ENCODE results near the gene CMTR2. TPM values are rescaled to one million over a fixed set of nuclear protein-coding genes. Genes with fewer than 3 reads are reported as not detected.

The CMTR2 gene
- total RNA-seq, result 10 to 100 TPM; 25.8 to 36.8 TPM
- 22.2 TPM for polyA plus RNA-seq (ENCODE audit: insufficient read depth, low read depth, low replicate concordance)
- long read RNA-seq, donor 1, full-length matches to known transcripts, result 5 of 5 reads
- long read RNA-seq, donor 1, partial matches to known transcripts, result 0 of 5 reads
- long read RNA-seq, donor 1, other reads (novel, unspliced or antisense), result 0 of 5 reads
- long read RNA-seq, donor 2, full-length matches to known transcripts, result 11 of 16 reads
- long read RNA-seq, donor 2, partial matches to known transcripts, result 5 of 16 reads
- long read RNA-seq, donor 2, other reads (novel, unspliced or antisense), result 0 of 16 reads

GRCh38 chr16:71288890-71289731 lies at the start of gene CMTR2:
Gene CMTR2 (minus strand): TSS chr16:71289402. CDS start chr16:71285920, 3,482 bp downstream.
- H3K27me3 ChIP-seq, result no peaks in the 10 kb centered on the region
- 1% methylated on average over 27 to 49 of the region's 60 CpGs for WGBS, 2 donors
- H3K27ac ChIP-seq, result peak within 1 kb of the TSS; percentile 87
- peak; percentile 96 for DNase-seq
- H3K9me3 ChIP-seq, result no peaks in the 10 kb centered on the region
- H3K4me3 ChIP-seq, result peak within 1 kb of the TSS; percentile 77 to 95
- no peaks in the 10 kb centered on the region for H3K36me3 ChIP-seq (ENCODE audit: low read depth, missing control alignments)
- intact Hi-C loops (cut with DNase I; ENCODE audit: low total_unique reads), result no loop called here
- TF ChIP-seq CTCF (IDR thresholded peaks at IDR 0.05) (no peak), POLR2A (IDR thresholded peaks at IDR 0.05) (no peak)
- H3K4me1 ChIP-seq, result no peaks in the 10 kb centered on the region

GRCh38 chr16:71338632-71339031 lies 49.4 kb upstream of the CMTR2 start:
- WGBS, 2 donors, result 92 to 100% methylated on average over 1 of the region's 1 CpG
- H3K4me3 ChIP-seq, result no peak overlapping the region
- H3K27me3 ChIP-seq, result no peaks in the 10 kb centered on the region
- H3K4me1 ChIP-seq, result no peaks in the 10 kb centered on the region
- intact Hi-C loops (cut with DNase I; ENCODE audit: low total_unique reads), result no loop called here
- no peak for TF ChIP-seq POLR2A (IDR thresholded peaks at IDR 0.05)
- no peak for TF ChIP-seq CTCF (IDR thresholded peaks at IDR 0.05)
- H3K27ac ChIP-seq, result no peak overlapping the region
- H3K9me3 ChIP-seq, result no peaks in the 10 kb centered on the region
- no peaks in the 10 kb centered on the region for H3K36me3 ChIP-seq (ENCODE audit: low read depth, missing control alignments)
- DNase-seq, result no peak

GRCh38 chr16:71338193-71338592 lies 49.0 kb upstream of the CMTR2 start:
- TF ChIP-seq POLR2A (IDR thresholded peaks at IDR 0.05) (no peak), CTCF (IDR thresholded peaks at IDR 0.05) (no peak)
- Histone ChIP-seq H3K4me1 (no peaks in the 10 kb centered on the region), H3K27me3 (no peaks in the 10 kb centered on the region), H3K36me3 (ENCODE audit: low read depth, missing control alignments) (no peaks in the 10 kb centered on the region), H3K9me3 (no peaks in the 10 kb centered on the region), H3K4me3 (no peak overlapping the region), H3K27ac (no peak overlapping the region)
- no peak for DNase-seq
- WGBS, 2 donors, result 83 to 91% methylated on average over 2 of the region's 2 CpGs
- intact Hi-C loops (cut with DNase I; ENCODE audit: low total_unique reads), result no loop called here

GRCh38 chr16:71337631-71338030 lies 48.4 kb upstream of the CMTR2 start:
- intact Hi-C loops (cut with DNase I; ENCODE audit: low total_unique reads), result no loop called here

More at GRCh38 chr16:71337631-71338030, 48.4 kb upstream of the CMTR2 start:
- Histone ChIP-seq H3K9me3 (no peaks in the 10 kb centered on the region), H3K27me3 (no peaks in the 10 kb centered on the region), H3K36me3 (ENCODE audit: low read depth, missing control alignments) (no peaks in the 10 kb centered on the region), H3K27ac (no peak overlapping the region), H3K4me1 (no peaks in the 10 kb centered on the region), H3K4me3 (no peak overlapping the region)
- 44 to 77% methylated on average over 1 of the region's 1 CpG for WGBS, 2 donors
- TF ChIP-seq POLR2A (IDR thresholded peaks at IDR 0.05) (no peak), CTCF (IDR thresholded peaks at IDR 0.05) (no peak)
- no peak for DNase-seq

Measured in testis (tissue), 5 donors.